HEK293 (cell line): ENCODE measurements around the gene MARCHF3.

Experiments
- BCL11A ChIP-seq: fragments of 450-650 bp; formaldehyde crosslinking; IDR thresholded peaks from 2 replicates; pipeline ENCODE4 v1.5.1; 2016; ENCODE audit warnings: low read depth, missing biosample characterization, missing genetic modification characterization
- RBAK ChIP-seq: fragments of 450-650 bp; formaldehyde crosslinking; IDR thresholded peaks from 2 replicates; pipeline ENCODE4 v1.5.1; 2016; ENCODE audit warnings: missing biosample characterization, missing genetic modification characterization
- REPIN1 ChIP-seq: fragments of 450-650 bp; formaldehyde crosslinking; IDR thresholded peaks from 2 replicates; pipeline ENCODE4 v1.5.1; 2017; ENCODE audit warnings: missing biosample characterization, missing genetic modification characterization, low read depth
- SP3 ChIP-seq: fragments of 450-650 bp; formaldehyde crosslinking; IDR thresholded peaks from 2 replicates; pipeline ENCODE4 v1.5.1; 2016; ENCODE audit warnings: missing biosample characterization, missing genetic modification characterization
- ZNF335 ChIP-seq: fragments of 450-650 bp; formaldehyde crosslinking; conservative IDR thresholded peaks from 2 replicates; pipeline ENCODE4 v1.5.1; 2016; ENCODE audit warnings: missing biosample characterization, missing genetic modification characterization
- ZNF768 ChIP-seq: fragments of 450-650 bp; formaldehyde crosslinking; IDR thresholded peaks from 2 replicates; pipeline ENCODE4 v1.5.1; 2018; ENCODE audit warnings: missing biosample characterization, mild to moderate bottlenecking, missing genetic modification characterization
- TF ChIP-seq, protein P1 (sequence below): fragments of 450-650 bp; formaldehyde crosslinking; IDR thresholded peaks from 2 replicates; pipeline ENCODE4 v1.5.1; 2016; ENCODE audit warnings: missing biosample characterization, missing genetic modification characterization
- TF ChIP-seq, protein P2 (sequence below): fragments of 450-650 bp; formaldehyde crosslinking; IDR thresholded peaks from 2 replicates; pipeline ENCODE4 v1.5.1; 2016; ENCODE audit warnings: missing biosample characterization, missing genetic modification characterization
- TF ChIP-seq, protein P3 (sequence below): fragments of 450-650 bp; formaldehyde crosslinking; IDR thresholded peaks from 2 replicates; pipeline ENCODE4 v1.5.1; 2016; ENCODE audit warnings: missing biosample characterization, missing genetic modification characterization
- TF ChIP-seq, protein P4 (sequence below): fragments of 450-650 bp; IDR thresholded peaks from 2 replicates; pipeline ENCODE4 v1.5.1; 2018; ENCODE audit warnings: missing biosample characterization, mild to moderate bottlenecking, missing genetic modification characterization

DNA sequence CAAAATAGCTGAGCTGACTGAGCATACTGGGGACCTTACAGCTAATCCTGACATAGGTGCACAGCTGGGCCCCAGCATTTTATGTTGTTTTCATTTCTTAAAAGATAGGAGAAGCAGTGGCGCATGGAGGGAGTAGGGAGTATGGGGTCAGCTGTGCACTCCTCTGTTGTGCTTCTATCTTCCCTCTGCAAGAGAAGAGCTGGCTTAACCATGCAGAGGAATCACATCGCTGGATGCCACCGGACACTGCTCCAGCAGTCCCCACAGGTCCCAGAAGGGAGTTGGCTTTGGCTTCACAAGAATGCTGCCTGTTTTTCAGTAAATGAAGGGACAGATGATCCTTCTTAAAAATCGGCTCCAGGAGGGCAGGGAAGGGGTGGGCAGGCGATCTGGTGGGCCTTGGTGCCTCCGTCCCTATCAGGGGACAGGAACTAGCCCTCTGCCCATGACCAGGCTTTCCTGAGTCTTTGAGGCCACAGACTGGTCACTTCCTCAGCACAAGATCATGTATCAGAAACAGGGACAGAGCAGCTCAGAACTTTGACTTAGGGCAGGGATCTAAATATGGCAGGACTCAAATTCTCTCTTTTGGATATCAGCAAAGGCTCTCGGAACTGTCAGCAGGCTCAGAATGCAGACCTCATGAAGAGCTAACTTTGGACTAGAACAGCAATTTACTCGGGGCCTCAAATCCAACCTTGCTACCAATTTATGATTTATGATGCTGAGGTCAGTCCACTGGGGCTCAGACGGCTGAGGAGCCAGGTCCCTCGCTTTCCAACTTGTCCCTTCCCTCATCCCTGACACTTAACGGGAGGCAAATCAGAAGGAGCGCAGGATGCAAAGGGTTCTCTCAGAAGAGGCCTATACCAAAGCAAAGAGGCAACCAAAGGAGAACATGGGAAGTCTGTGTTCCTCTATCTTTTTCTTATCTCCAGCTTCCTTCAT, 47.2 kb downstream of the MARCHF3 start:
- TF ChIP-seq, protein P1, sequence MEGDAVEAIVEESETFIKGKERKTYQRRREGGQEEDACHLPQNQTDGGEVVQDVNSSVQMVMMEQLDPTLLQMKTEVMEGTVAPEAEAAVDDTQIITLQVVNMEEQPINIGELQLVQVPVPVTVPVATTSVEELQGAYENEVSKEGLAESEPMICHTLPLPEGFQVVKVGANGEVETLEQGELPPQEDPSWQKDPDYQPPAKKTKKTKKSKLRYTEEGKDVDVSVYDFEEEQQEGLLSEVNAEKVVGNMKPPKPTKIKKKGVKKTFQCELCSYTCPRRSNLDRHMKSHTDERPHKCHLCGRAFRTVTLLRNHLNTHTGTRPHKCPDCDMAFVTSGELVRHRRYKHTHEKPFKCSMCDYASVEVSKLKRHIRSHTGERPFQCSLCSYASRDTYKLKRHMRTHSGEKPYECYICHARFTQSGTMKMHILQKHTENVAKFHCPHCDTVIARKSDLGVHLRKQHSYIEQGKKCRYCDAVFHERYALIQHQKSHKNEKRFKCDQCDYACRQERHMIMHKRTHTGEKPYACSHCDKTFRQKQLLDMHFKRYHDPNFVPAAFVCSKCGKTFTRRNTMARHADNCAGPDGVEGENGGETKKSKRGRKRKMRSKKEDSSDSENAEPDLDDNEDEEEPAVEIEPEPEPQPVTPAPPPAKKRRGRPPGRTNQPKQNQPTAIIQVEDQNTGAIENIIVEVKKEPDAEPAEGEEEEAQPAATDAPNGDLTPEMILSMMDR (tag by site-specific recombination), result no peak
- TF ChIP-seq, protein P2, sequence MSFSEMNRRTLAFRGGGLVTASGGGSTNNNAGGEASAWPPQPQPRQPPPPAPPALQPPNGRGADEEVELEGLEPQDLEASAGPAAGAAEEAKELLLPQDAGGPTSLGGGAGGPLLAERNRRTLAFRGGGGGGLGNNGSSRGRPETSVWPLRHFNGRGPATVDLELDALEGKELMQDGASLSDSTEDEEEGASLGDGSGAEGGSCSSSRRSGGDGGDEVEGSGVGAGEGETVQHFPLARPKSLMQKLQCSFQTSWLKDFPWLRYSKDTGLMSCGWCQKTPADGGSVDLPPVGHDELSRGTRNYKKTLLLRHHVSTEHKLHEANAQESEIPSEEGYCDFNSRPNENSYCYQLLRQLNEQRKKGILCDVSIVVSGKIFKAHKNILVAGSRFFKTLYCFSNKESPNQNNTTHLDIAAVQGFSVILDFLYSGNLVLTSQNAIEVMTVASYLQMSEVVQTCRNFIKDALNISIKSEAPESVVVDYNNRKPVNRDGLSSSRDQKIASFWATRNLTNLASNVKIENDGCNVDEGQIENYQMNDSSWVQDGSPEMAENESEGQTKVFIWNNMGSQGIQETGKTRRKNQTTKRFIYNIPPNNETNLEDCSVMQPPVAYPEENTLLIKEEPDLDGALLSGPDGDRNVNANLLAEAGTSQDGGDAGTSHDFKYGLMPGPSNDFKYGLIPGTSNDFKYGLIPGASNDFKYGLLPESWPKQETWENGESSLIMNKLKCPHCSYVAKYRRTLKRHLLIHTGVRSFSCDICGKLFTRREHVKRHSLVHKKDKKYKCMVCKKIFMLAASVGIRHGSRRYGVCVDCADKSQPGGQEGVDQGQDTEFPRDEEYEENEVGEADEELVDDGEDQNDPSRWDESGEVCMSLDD (tag by site-specific recombination), result no peak
- TF ChIP-seq BCL11A (tag by site-specific recombination) (no peak), RBAK (tag by site-specific recombination) (no peak), SP3 (no peak), REPIN1 (no peak), ZNF768 (tag by site-specific recombination) (no peak), ZNF335 (no peak)
- TF ChIP-seq, protein P3, sequence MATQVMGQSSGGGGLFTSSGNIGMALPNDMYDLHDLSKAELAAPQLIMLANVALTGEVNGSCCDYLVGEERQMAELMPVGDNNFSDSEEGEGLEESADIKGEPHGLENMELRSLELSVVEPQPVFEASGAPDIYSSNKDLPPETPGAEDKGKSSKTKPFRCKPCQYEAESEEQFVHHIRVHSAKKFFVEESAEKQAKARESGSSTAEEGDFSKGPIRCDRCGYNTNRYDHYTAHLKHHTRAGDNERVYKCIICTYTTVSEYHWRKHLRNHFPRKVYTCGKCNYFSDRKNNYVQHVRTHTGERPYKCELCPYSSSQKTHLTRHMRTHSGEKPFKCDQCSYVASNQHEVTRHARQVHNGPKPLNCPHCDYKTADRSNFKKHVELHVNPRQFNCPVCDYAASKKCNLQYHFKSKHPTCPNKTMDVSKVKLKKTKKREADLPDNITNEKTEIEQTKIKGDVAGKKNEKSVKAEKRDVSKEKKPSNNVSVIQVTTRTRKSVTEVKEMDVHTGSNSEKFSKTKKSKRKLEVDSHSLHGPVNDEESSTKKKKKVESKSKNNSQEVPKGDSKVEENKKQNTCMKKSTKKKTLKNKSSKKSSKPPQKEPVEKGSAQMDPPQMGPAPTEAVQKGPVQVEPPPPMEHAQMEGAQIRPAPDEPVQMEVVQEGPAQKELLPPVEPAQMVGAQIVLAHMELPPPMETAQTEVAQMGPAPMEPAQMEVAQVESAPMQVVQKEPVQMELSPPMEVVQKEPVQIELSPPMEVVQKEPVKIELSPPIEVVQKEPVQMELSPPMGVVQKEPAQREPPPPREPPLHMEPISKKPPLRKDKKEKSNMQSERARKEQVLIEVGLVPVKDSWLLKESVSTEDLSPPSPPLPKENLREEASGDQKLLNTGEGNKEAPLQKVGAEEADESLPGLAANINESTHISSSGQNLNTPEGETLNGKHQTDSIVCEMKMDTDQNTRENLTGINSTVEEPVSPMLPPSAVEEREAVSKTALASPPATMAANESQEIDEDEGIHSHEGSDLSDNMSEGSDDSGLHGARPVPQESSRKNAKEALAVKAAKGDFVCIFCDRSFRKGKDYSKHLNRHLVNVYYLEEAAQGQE (tag by site-specific recombination), result no peak
- TF ChIP-seq, protein P4, sequence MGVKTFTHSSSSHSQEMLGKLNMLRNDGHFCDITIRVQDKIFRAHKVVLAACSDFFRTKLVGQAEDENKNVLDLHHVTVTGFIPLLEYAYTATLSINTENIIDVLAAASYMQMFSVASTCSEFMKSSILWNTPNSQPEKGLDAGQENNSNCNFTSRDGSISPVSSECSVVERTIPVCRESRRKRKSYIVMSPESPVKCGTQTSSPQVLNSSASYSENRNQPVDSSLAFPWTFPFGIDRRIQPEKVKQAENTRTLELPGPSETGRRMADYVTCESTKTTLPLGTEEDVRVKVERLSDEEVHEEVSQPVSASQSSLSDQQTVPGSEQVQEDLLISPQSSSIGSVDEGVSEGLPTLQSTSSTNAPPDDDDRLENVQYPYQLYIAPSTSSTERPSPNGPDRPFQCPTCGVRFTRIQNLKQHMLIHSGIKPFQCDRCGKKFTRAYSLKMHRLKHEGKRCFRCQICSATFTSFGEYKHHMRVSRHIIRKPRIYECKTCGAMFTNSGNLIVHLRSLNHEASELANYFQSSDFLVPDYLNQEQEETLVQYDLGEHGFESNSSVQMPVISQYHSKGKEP, result no peak
